T47D (cell line): Measurements from ENCODE around the gene S100Z.
"Not testable (repeated sequence)": the region's sequence is repeated elsewhere in the genome, so short reads cannot be mapped to it uniquely, and the experiment has no call there.

Source experiments
- DNase-seq, 2 experiments: peaks; one replicate each; pipeline versions ENCODE4 v3.0.0 to v3.0.0-alpha.2; 2011 to 2012; ENCODE audit warnings: low read depth in 1 of 2, low spot score in 1 of 2
- JUND ChIP-seq: IDR thresholded peaks from 2 replicates; pipeline ENCODE4 v1.6.1; 2012; ENCODE audit warnings: low read depth
- in situ Hi-C: cut with HindIII; loops from 2 replicates; pipeline ENCODE4 v1.10.0; 2016; ENCODE audit warnings: low sequenced_read_pairs, low pct_unique_long_range_greater_than_20kb

S100Z gene

DNA sequence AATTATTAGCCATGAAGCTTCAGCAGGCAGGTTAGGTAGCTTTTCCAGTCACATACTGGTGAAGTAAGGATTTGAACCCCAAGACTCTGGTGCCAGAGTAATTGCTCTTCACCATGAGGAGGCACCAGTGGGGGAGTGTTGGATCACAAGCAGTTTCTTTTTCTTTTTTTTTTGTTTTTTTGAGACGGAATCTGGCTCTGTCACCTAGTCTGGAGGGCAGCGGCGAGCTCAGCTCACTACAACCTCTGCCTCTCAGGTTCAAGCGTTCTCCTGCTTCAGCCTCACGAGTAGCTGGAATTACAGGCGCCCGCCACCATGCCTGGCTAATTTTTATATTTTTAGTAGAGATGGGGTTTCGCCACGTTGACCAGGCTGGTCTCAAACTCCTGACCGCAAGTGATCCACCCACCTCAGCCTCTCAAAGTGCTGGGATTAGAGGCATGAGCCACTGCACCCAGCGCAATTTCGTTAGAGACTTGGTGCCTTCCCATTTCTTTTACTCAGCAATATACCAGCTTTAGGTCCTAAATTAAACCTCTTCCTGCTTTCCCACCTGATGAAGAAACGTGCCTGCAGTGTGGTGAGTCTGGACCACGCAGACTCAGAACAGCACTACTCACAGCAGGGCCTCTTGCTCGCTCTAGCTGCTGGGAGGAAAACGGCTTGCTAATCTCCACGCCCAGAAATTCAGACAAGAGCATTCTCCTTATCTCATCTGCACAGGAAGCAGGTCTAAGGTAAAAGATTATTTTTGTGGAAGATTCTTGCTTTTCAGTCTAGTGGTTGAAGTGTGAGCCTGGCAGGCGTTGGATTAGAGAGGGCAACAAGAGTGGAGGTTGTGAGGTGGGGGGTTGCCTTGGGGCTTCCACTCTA lies at the start of gene S100Z:
Gene S100Z, plus strand, starts transcription at position 596 of the 873 bp plus-strand sequence. CDS start 25,346 bp downstream, outside the sequence.
- no peak for TF ChIP-seq JUND
- DNase-seq: no peak
- in situ Hi-C loops: no loop called here

DNA sequence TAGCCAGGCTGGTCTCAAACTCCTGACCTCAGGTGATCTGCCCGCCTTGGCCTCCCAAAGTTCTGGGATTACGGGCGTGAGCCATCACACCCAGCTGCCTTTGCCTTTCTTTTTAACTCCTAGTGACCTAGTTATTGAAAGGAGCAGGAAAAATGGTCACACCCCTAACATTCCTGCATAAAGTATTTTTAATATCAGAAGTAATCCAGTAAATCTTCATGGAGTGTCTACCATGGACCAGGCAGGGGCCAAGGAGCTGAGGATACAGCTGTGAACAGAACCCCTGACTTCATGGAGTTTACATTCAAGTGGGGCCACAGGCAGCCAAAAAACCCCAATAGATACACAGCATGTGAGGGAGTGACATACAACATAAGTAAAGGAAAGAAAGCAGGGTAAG lies 49.2 kb upstream of the S100Z start:
- in situ Hi-C loops: no loop called here
- DNase-seq: no peak
- TF ChIP-seq JUND: no peak

DNA sequence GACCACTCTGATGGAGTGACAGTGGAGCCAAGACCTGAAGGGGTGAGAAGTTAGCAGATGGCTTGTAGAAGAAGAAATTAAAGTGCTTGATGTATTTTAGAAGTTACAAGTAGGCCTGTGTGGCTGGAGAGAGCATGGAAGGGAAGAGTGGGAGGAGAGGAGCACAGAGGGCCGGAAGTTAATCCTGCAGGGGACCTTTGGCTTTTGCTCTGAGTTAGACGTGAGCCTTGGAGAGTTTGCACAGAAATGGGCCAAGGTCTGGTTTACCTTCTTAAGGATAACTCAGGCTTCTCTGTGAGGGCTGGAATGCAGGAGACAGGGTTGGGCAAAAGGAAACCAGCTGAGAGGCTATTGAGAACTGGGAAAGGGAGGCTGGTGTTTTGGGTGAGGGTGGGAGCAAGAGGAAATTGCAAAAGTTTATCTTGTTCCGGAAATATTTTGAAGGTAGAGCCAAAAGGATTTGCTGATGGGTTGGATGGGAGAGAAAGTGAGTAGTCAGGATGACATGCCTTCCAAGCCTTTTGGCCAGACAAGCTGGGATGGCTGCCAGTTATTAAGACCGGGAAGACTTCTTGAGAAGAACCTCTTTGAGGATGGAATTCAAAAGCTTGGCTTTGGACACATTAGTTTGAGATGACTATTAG lies 48.5 kb upstream of the S100Z start:
- in situ Hi-C loops: no loop called here
- no peak for DNase-seq
- no peak for TF ChIP-seq JUND

DNA sequence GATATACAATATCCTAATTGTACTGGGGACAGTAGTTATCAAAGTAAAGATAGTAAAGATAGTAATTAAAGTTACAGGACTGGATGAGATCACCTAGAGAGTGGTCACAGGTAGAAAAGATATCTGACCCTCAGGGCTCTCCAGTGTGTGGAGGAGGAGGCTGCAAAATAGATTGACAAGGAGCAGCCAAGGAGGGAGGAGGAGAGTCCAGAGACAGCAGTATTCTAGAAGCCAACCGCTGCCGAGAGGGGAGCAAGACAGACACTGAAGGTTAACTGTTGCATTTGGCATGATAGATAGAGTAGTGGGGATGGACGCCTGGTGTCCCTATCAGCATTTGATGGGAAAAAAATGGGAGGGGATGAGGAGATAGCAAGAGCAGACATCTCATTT lies 48.0 kb upstream of the S100Z start:
- no peak for TF ChIP-seq JUND
- no peak for DNase-seq
- in situ Hi-C loops: no loop called here

DNA sequence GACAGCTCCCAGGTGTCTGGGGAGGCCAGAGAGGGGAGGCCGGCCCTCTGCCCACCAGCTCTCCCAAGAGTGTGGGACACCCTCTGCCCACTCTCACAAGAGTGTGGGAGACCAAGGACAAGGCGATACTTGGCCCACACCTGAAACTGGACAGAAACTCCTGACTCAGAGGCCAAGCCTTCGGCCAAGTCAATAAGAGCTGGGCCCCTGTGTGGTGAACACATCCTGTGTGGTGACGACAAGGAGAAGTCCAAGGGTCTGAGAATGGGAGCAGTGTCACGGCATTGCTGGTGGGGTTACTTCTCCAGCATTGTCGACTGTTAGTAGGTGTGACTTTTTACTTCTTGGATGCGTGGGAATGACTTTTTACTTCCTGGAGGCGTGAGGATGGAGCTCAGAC lies 45.5 kb upstream of the S100Z start:
- in situ Hi-C loops: no loop called here
- TF ChIP-seq JUND: no peak
- DNase-seq: no peak

DNA sequence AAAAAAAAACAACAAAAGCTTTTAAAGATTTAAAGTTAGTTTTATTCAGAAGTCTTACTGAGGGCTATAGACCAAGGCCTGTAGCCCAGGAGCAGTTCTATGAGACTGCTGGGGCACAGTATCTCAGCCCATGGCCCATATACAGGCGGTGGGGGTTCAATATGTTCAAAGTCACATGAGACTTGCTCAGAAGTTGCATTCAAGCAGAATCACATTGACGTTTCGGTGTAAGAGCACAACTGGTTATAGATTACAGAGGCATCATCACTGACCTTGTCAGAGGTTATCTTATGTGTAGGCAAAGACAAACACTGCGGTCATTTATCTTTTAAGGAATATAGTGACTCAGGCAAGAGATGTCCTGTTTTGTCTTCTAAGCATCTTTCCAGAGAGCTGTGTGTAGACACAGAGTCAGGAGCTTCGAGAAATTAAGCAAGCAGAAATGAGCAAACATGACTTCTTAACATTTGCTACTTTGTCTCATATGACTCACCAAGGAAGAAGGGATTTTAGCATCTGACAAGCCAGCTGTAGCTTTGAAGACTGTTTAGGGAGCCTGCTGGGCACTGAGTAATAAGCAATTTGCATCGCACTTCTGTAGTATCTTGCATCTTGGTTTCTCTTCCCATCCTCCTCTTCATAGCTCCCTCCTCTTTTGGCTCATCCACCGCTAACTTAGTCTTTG lies 43.9 kb upstream of the S100Z start:
- no peak for DNase-seq
- no peak for TF ChIP-seq JUND
- in situ Hi-C loops: no loop called here

DNA sequence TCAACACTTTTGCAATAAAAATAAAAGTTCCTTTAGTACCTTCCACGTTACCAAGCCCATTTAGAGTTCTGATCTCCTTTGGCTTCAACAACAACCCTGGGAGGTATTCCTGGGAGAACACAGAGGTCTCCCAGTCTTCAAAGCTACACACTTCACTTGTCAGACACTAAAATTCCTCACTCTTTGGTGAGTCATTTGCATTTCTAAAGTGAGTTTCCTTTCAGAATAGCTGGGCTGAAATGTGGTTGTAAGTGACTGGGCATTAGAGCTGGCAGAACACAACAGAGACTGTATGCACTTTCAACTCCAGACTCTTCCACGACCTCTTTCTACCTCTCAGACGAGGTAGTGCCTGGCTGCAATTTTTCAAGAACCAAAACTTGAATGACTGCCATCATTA lies 42.5 kb upstream of the S100Z start:
- no peak for DNase-seq
- in situ Hi-C loops: no loop called here
- TF ChIP-seq JUND: no peak

DNA sequence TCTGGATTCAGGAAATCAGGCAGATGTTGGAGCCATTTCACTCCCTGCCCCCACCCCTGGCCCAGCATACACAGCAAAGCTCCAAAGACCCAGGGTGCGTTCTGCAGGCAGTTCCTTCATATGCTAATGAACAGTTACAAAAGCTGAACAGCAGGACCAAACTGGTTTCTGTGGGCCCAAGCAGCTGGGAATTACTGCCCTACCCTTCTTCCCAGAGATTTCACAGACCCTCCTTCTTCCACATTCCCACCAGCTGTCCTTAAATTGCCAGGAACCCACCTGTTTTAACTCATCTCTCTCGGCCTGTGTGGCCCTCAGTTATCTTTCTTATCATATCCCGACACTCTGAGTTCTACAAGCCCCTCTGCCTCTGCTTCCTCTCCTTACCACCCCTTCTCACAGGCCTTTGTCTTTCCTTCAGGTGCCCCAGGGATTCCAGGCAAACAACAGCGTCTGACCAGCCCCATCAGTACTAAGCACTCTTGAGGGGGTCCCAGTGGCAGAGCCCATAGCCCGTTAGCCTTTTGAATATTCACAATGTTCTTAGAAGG lies 41.6 kb upstream of the S100Z start:
- TF ChIP-seq JUND: no peak
- DNase-seq: no peak
- in situ Hi-C loops: no loop called here

DNA sequence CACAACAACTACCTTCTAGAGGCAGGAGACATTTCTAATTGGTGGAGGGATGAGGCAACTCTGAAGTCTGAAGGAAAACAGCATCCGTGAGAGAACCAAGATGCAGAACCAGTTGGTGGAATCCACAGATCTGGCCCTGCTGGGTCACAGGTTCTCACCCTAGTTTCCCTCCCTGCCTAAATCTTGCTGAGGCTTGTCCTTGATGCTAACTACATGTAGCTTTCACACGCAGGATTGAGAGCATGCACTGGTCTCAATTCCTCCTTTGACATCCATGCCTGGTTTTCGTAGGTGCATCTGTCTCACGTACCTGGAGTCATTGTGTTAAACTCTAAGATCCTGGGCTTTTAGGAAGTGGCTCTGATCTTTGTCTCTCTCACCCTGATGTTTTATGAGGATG lies 40.7 kb upstream of the S100Z start:
- in situ Hi-C loops: no loop called here
- no peak for DNase-seq
- no peak for TF ChIP-seq JUND

DNA sequence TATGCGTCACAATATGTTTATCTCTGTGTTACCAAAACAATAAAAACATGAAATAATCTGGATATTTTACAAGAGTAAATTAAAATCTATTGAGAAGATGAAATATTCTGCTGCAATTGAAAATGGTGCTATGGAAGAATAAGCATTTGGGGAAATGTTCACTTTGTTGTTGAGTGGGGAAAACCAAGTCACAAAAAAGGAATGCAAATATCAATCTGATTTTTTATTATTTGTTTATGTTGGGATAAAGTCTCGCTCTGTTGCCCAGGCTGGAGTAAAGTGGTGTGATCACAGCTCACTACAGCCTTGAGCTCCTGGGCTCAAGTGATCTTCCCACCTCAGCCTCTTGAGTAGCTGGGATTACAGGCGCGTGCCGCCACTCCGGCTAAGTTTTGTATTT lies 39.6 kb upstream of the S100Z start:
- no peak for DNase-seq
- in situ Hi-C loops: no loop called here
- TF ChIP-seq JUND: no peak

DNA sequence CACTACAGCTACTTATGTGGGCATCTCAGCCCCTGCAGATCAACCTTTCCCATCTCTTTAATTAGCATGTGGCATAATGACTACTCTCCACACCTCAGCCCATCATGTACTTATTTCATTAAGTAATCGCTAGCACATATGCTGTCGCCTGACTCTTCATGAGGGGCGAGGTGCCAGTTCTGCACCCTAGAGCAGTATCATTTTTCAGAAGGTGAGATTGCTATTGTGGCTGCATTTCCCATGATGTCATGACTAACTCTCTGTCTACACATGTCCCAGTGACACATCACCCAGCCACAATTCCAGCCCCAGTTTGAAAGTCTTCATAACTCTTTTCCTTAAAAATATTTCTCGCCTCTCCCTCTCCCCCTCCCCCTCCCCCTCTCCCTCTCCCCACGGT lies 38.6 kb upstream of the S100Z start:
- DNase-seq: no peak
- in situ Hi-C loops: no loop called here
- TF ChIP-seq JUND: no peak

DNA sequence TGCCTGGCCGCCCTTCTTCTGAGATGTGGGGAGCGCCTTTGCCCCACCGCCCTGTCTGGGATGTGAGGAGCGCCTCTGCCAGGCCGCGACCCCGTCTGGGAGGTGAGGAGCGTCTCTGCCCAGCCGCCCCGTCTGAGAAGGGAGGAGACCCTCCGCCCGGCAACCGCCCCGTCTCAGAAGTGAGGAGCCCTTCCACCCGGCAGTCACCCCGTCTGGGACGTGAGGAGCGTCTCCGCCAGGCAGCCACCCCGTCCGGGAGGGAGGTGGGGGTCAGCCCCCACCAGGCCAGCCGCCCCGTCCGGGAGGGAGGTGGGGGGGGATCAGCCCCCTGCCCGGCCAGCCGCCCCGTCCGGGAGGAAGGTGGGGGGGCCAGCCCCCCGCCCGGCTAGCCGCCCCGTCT lies 37.6 kb upstream of the S100Z start:
- DNase-seq, in situ Hi-C loops: not testable (repeated sequence)
